AG20443 (cell line): ENCODE measurements around the gene USP17L25.
"Not testable (repeated sequence)": the region's sequence is repeated elsewhere in the genome, so short reads cannot be mapped to it uniquely, and the experiment has no call there.

ENCODE experiments used
- DNase-seq: peaks from one replicate; pipeline ENCODE4 v3.0.0; 2012; ENCODE audit warnings: low spot score, mixed read lengths

Gene USP17L25

GRCh38 chr4:9329611-9330010 is at the start of gene USP17L25:
Gene USP17L25 (plus strand): TSS chr4:9329911. CDS start chr4:9329911, 0 bp downstream.
- not testable (repeated sequence) for DNase-seq

GRCh38 chr4:9324191-9324590 is 5.5 kb upstream of the USP17L25 start:
- not testable (repeated sequence) for DNase-seq

GRCh38 chr4:9324865-9325264 is 4.8 kb upstream of the USP17L25 start, which contains the start of gene USP17L24:
Gene USP17L24 (plus strand): TSS chr4:9325165. CDS start chr4:9325165, 0 bp downstream.
- not testable (repeated sequence) for DNase-seq

- DNase-seq: not testable (repeated sequence)
These were observed 4.6 kb downstream of the USP17L25 start, which contains the start of gene USP17L26 for GRCh38 chr4:9334358-9334757. Gene USP17L26 (plus strand): TSS chr4:9334658. CDS start chr4:9334658, 0 bp downstream.

- DNase-seq: not testable (repeated sequence)
These were observed 9.4 kb downstream of the USP17L25 start, which contains the start of gene USP17L5 for GRCh38 chr4:9339103-9339502. Gene USP17L5 (plus strand): TSS chr4:9339403. CDS start chr4:9339403, 0 bp downstream.

- not testable (repeated sequence) for DNase-seq
These were observed 14.1 kb downstream of the USP17L25 start, which contains the start of gene USP17L27 for GRCh38 chr4:9343848-9344247. Gene USP17L27 (plus strand): TSS chr4:9344148. CDS start chr4:9344148, 0 bp downstream.

GRCh38 chr4:9348593-9348992 is 18.9 kb downstream of the USP17L25 start, which contains the start of gene USP17L28:
Gene USP17L28 (plus strand): TSS chr4:9348893. CDS start chr4:9348893, 0 bp downstream.
- DNase-seq: not testable (repeated sequence)

GRCh38 chr4:9350866-9351265 is 21.2 kb downstream of the USP17L25 start:
- not testable (repeated sequence) for DNase-seq

- DNase-seq: not testable (repeated sequence)
These were observed 23.6 kb downstream of the USP17L25 start, which contains the start of gene USP17L29 for GRCh38 chr4:9353338-9353737. Gene USP17L29 (plus strand): TSS chr4:9353638. CDS start chr4:9353638, 0 bp downstream.

GRCh38 chr4:9362829-9363228 is 33.1 kb downstream of the USP17L25 start, which contains the start of gene USP17L30:
Gene USP17L30 (plus strand): TSS chr4:9363129. CDS start chr4:9363129, 0 bp downstream.
- DNase-seq: not testable (repeated sequence)

GRCh38 chr4:9379881-9380280 is 50.2 kb downstream of the USP17L25 start:
- not testable (repeated sequence) for DNase-seq
